Right lung (tissue), 5 donors: ENCODE data around the gene TMEM229B. TPM values are rescaled to one million over a fixed set of nuclear protein-coding genes. Genes with fewer than 3 reads are reported as not detected.
"Not testable (repeated sequence)": the region's sequence is repeated elsewhere in the genome, so short reads cannot be mapped to it uniquely, and the experiment has no call there.

Experiments
- DNase-seq, 2 donors: peaks; one replicate each; pipeline ENCODE4 v3.0.0-alpha.2; 2013
- polyA plus RNA-seq, 5 donors: library from polyadenylated mRNA; unstranded; fragments of 120-200 nt; gene quantifications; one replicate each; pipeline versions ENCODE4 v1.2.1 to v1.2.3, GENCODE V29; 2013; ENCODE audit warnings: inconsistent platforms in 1 of 5, low replicate concordance in 1 of 5; ENCODE audit not compliant: insufficient read length in 5 of 5, insufficient read depth in 1 of 5

The TMEM229B gene
- polyA plus RNA-seq, 5 donors, result 0.46 to 0.94 (median 0.74) TPM

GRCh38 chr14:67457782-67458181 is 30.7 kb downstream of the TMEM229B start:
- DNase-seq, result no peak

- DNase-seq, result no peak
Measured at GRCh38 chr14:67456732-67457131, 31.8 kb downstream of the TMEM229B start.

GRCh38 chr14:67453575-67454300 is 34.8 kb downstream of the TMEM229B start:
- DNase-seq, result no peak

GRCh38 chr14:67451667-67452066 is 36.9 kb downstream of the TMEM229B start:
- not testable (repeated sequence) for DNase-seq

GRCh38 chr14:67449096-67449495 is 39.4 kb downstream of the TMEM229B start:
- DNase-seq, result no peak

- DNase-seq, result no peak
Measured at GRCh38 chr14:67447033-67447381, 41.5 kb downstream of the TMEM229B start.

- DNase-seq, result peak in 1 of 2 donors; percentile 19
Measured at GRCh38 chr14:67446371-67447032, 42.0 kb downstream of the TMEM229B start.

- DNase-seq, result no peak
Measured at GRCh38 chr14:67444395-67444794, 44.1 kb downstream of the TMEM229B start.

- no peak for DNase-seq
Measured at GRCh38 chr14:67442139-67442906, 46.2 kb downstream of the TMEM229B start.

GRCh38 chr14:67441672-67442071 is 46.8 kb downstream of the TMEM229B start:
- DNase-seq, result no peak

GRCh38 chr14:67441256-67441655 is 47.3 kb downstream of the TMEM229B start:
- DNase-seq, result no peak

GRCh38 chr14:67440513-67440912 is 48.0 kb downstream of the TMEM229B start:
- no peak for DNase-seq

- no peak for DNase-seq
Measured at GRCh38 chr14:67438969-67439368, 49.6 kb downstream of the TMEM229B start.

- no peak for DNase-seq
Measured at GRCh38 chr14:67436006-67436866, 52.3 kb downstream of the TMEM229B start.

GRCh38 chr14:67435603-67436002 is 52.9 kb downstream of the TMEM229B start:
- DNase-seq, result no peak

- no peak for DNase-seq
Measured at GRCh38 chr14:67432050-67432564, 56.4 kb downstream of the TMEM229B start.

- DNase-seq, result no peak
Measured at GRCh38 chr14:67429510-67430205, 58.9 kb downstream of the TMEM229B start.

GRCh38 chr14:67428501-67429031 is 60.0 kb downstream of the TMEM229B start:
- no peak for DNase-seq

GRCh38 chr14:67426983-67427606 is 61.4 kb downstream of the TMEM229B start:
- peak; percentile 54 to 69 for DNase-seq

GRCh38 chr14:67426161-67426560 is 62.4 kb downstream of the TMEM229B start:
- no peak for DNase-seq
